Natural killer cell (primary cell): Measurements from ENCODE around the gene NXF1. TPM values are rescaled to one million over a fixed set of nuclear protein-coding genes. Genes with fewer than 3 reads are reported as not detected.

Experiments
- ATAC-seq, 3 donors: fragments of 150-1000 bp in 2 of 3; fragments of 200-7000 bp in 1 of 3; cut with Tn5 transposase; 1 replicate in 1 of 3; 2 replicates in 2 of 3; pipeline ENCODE4 v1.10.0; 2021; ENCODE audit warnings: mild to moderate bottlenecking in 2 of 3, moderate library complexity in 2 of 3
- DNase-seq, 2 donors: peaks; one replicate each; pipeline versions ENCODE4 v3.0.0 to v3.0.0-alpha.2; 2013 to 2021; ENCODE audit warnings: mixed read lengths in 1 of 2
- H3K27ac ChIP-seq: one replicate; pipeline ENCODE4 v1.5.1; 2013; ENCODE audit warnings: mild to moderate bottlenecking, low read length
- H3K27me3 ChIP-seq: one replicate; pipeline ENCODE4 v1.6.1; 2013; ENCODE audit warnings: low read length; ENCODE audit not compliant: control insufficient read depth, insufficient read depth
- H3K36me3 ChIP-seq: one replicate; pipeline ENCODE4 v1.6.1; 2013; ENCODE audit warnings: low read length; ENCODE audit not compliant: control insufficient read depth, insufficient read depth
- H3K4me1 ChIP-seq: one replicate; pipeline ENCODE4 v1.6.1; 2013; ENCODE audit warnings: low read length; ENCODE audit not compliant: control insufficient read depth, insufficient read depth
- H3K4me3 ChIP-seq: one replicate; pipeline ENCODE4 v1.5.1; 2013; ENCODE audit warnings: low read length
- H3K9me3 ChIP-seq: one replicate; pipeline ENCODE4 v1.6.1; 2013; ENCODE audit warnings: low read length; ENCODE audit not compliant: control insufficient read depth, insufficient read depth
- H3K27ac Mint-ChIP-seq, 2 donors: one replicate each; pipeline ENCODE4 v1.8.0; 2022; ENCODE audit warnings: mild to moderate bottlenecking in 2 of 2, mixed read lengths in 2 of 2, moderate library complexity in 1 of 2
- H3K27me3 Mint-ChIP-seq, 2 donors: one replicate each; pipeline ENCODE4 v1.8.0; 2022; ENCODE audit warnings: low read depth in 2 of 2, mixed read lengths in 2 of 2
- H3K36me3 Mint-ChIP-seq: one replicate; pipeline ENCODE4 v1.8.0; 2022; ENCODE audit warnings: mixed read lengths
- H3K4me1 Mint-ChIP-seq, 2 donors: one replicate each; pipeline ENCODE4 v1.8.0; 2022; ENCODE audit warnings: mixed read lengths in 2 of 2
- H3K4me3 Mint-ChIP-seq: one replicate; pipeline ENCODE4 v1.8.0; 2022; ENCODE audit warnings: mild to moderate bottlenecking, moderate library complexity, mixed read lengths
- H3K9me3 Mint-ChIP-seq, 2 donors: one replicate each; pipeline ENCODE4 v1.8.0; 2022; ENCODE audit warnings: mixed read lengths in 2 of 2
- CTCF ChIP-seq: fragments of 200-600 bp; IDR thresholded peaks from one replicate; pipeline ENCODE4 v1.8.0; 2022; ENCODE audit warnings: antibody characterized with exemption
- WGBS: methylation state at CpG from one replicate; pipeline ENCODE4 v1.1.7; 2013; ENCODE audit warnings: missing lambda C conversion rate; ENCODE audit not compliant: insufficient coverage; 5-methylcytosine and 5-hydroxymethylcytosine counted together
- intact Hi-C: fragments of 100-400 bp; cut with micrococcal nuclease; formaldehyde crosslinking; loops from one replicate; pipeline ENCODE4 v1.14.2; 2022
- total RNA-seq, 4 donors: library from RNA; stranded (reverse); fragments of 120-200 nt in 1 of 4; gene quantifications; one replicate each; pipeline versions ENCODE4 v1.2.3 to v1.2.4, GENCODE V29; 2013 to 2022

The NXF1 gene
- 100 to 1,000 TPM; 284 to 341 (median 319) TPM for total RNA-seq
- total RNA-seq (2013) = 148 TPM

GRCh38 chr11:62805076-62805892 is at the start of gene NXF1:
Gene NXF1, minus strand, starts transcription at chr11:62805440. Its CDS starts 84 bp downstream, at chr11:62805356.
- H3K4me3 ChIP-seq = peak within 1 kb of the TSS; percentile 88
- Mint-ChIP-seq H3K27ac (peak within 1 kb of the TSS; percentile 94 to 99), H3K4me1 (peaks cover 20 to 41% of the 10 kb centered on the region in 2 donors), H3K27me3 (no peaks in the 10 kb centered on the region), H3K36me3 (no peaks in the 10 kb centered on the region), H3K9me3 (no peaks in the 10 kb centered on the region), H3K4me3 (peak within 1 kb of the TSS; percentile 96)
- peak; percentile 98 to 99 for DNase-seq
- H3K36me3 ChIP-seq = peaks cover 36% of the 10 kb centered on the region
- peak; percentile 86 to 95 (median 86) for ATAC-seq
- H3K9me3 ChIP-seq = no peaks in the 10 kb centered on the region
- under 1% methylated on average over 77 of the region's 77 CpGs for WGBS
- peaks cover 25% of the 10 kb centered on the region for H3K4me1 ChIP-seq
- TF ChIP-seq CTCF = peak; percentile 25
- intact Hi-C loops = loop anchor here (1.0 to 2.0 kb wide), 3 partner anchors 13 to 34 kb away; partner anchors contain the start of genes STX5, TEX54, TMEM223 and WDR74
- no peaks in the 10 kb centered on the region for H3K27me3 ChIP-seq
- peak within 1 kb of the TSS; percentile 78 for H3K27ac ChIP-seq

GRCh38 chr11:62854013-62854824 is 49.0 kb upstream of the NXF1 start:
- Histone ChIP-seq H3K27me3 (no peaks in the 10 kb centered on the region), H3K36me3 (peaks cover 33% of the 10 kb centered on the region), H3K27ac (peak overlapping the region; percentile 21), H3K4me3 (peak overlapping the region; percentile 79), H3K9me3 (no peaks in the 10 kb centered on the region), H3K4me1 (peaks cover 31% of the 10 kb centered on the region)
- Mint-ChIP-seq H3K9me3 (no peaks in the 10 kb centered on the region), H3K4me1 (peaks cover 45% of the 10 kb centered on the region in 2 donors), H3K36me3 (peaks cover 18% of the 10 kb centered on the region), H3K27ac (peak overlapping the region; percentile 95 to 97), H3K27me3 (no peaks in the 10 kb centered on the region), H3K4me3 (peak overlapping the region; percentile 98)
- no peak for TF ChIP-seq CTCF
- ATAC-seq (no peak), DNase-seq (no peak)
- 16% methylated on average over 7 of the region's 8 CpGs for WGBS
- intact Hi-C loops = no loop called here

- H3K27me3 Mint-ChIP-seq = no peaks in the 10 kb centered on the region
- peaks cover 18% of the 10 kb centered on the region for H3K36me3 Mint-ChIP-seq
- ATAC-seq (no peak), DNase-seq (peak in 1 of 2 donors; percentile 57)
- intact Hi-C loops = no loop called here
- peak overlapping the region; percentile 98 for H3K4me3 Mint-ChIP-seq
- Histone ChIP-seq H3K27me3 (no peaks in the 10 kb centered on the region), H3K9me3 (no peaks in the 10 kb centered on the region), H3K4me3 (no peak overlapping the region), H3K27ac (no peak overlapping the region), H3K4me1 (peaks cover 31% of the 10 kb centered on the region), H3K36me3 (peaks cover 33% of the 10 kb centered on the region)
- peaks cover 45% of the 10 kb centered on the region in 2 donors for H3K4me1 Mint-ChIP-seq
- no peak for TF ChIP-seq CTCF
- WGBS = 59% methylated on average over 6 of the region's 7 CpGs
- no peaks in the 10 kb centered on the region for H3K9me3 Mint-ChIP-seq
- H3K27ac Mint-ChIP-seq = peak overlapping the region; percentile 95 to 97
Observed at GRCh38 chr11:62853279-62853965, 48.2 kb upstream of the NXF1 start.
